GM12878 (cell line): ENCODE results near the gene GID4. TPM values are rescaled to one million over a fixed set of nuclear protein-coding genes. Genes with fewer than 3 reads are reported as not detected.

ENCODE experiments used
- ATF2 ChIP-seq: IDR thresholded peaks from 2 replicates; pipeline ENCODE4 v1.6.1; 2012; ENCODE audit warnings: low read length, inconsistent platforms
- CBX3 ChIP-seq: fragments of 200-600 bp; sonication (generic); IDR thresholded peaks from 2 replicates; pipeline ENCODE4 v1.6.1; 2016; ENCODE audit warnings: low read depth, borderline replicate concordance
- CHD2 ChIP-seq: IDR thresholded peaks from 2 replicates; pipeline ENCODE4 v1.6.1; 2011; ENCODE audit warnings: low read depth, low read length, improper control_type of control experiment, borderline replicate concordance
- CREM ChIP-seq: IDR thresholded peaks from 2 replicates; pipeline ENCODE4 v1.6.1; 2014; ENCODE audit warnings: antibody characterized with exemption, low read depth
- E2F8 ChIP-seq: fragments of 450-650 bp; IDR thresholded peaks from 2 replicates; pipeline ENCODE4 v1.6.1; 2018; ENCODE audit warnings: mild to moderate bottlenecking, low read depth, moderate library complexity; ENCODE audit not compliant: partially characterized antibody
- EGR1 ChIP-seq, 2 experiments: IDR thresholded peaks; 1 replicate in 1 of 2; 2 replicates in 1 of 2; pipeline ENCODE4 v1.6.1; 2011 to 2012; ENCODE audit warnings: low read depth in 2 of 2, low read length in 2 of 2, borderline replicate concordance in 1 of 2, mild to moderate bottlenecking in 1 of 2, moderate library complexity in 1 of 2
- IRF5 ChIP-seq: fragments of 450-650 bp; IDR thresholded peaks from 2 replicates; pipeline ENCODE4 v1.6.1; 2017; ENCODE audit warnings: borderline replicate concordance
- JUNB ChIP-seq: IDR thresholded peaks from 2 replicates; pipeline ENCODE4 v1.6.1; 2016; ENCODE audit warnings: antibody characterized with exemption, mild to moderate bottlenecking
- KLF5 ChIP-seq: fragments of 450-650 bp; IDR thresholded peaks from 2 replicates; pipeline ENCODE4 v1.6.1; 2014; ENCODE audit warnings: mild to moderate bottlenecking; ENCODE audit not compliant: partially characterized antibody
- MTA3 ChIP-seq: IDR thresholded peaks from 2 replicates; pipeline ENCODE4 v1.6.1; 2012; ENCODE audit warnings: low read length, inconsistent platforms, borderline replicate concordance
- NR2C2 ChIP-seq: IDR thresholded peaks from 2 replicates; pipeline ENCODE4 v1.6.1; 2011; ENCODE audit warnings: borderline replicate concordance, low read depth; ENCODE audit not compliant: control insufficient read depth, insufficient read length
- PAX5 ChIP-seq: IDR thresholded peaks from 2 replicates; pipeline ENCODE4 v1.6.1; 2011; ENCODE audit warnings: low read depth, low read length, borderline replicate concordance
- PAX8 ChIP-seq: fragments of 450-650 bp; IDR thresholded peaks from 2 replicates; pipeline ENCODE4 v1.6.1; 2017; ENCODE audit warnings: mild to moderate bottlenecking, moderate library complexity
- PRDM15 ChIP-seq: fragments of 450-650 bp; formaldehyde crosslinking; IDR thresholded peaks from 2 replicates; pipeline ENCODE4 v1.4.0; 2020; ENCODE audit warnings: mild to moderate bottlenecking, moderate library complexity
- RELB ChIP-seq: fragments of 450-650 bp; IDR thresholded peaks from 2 replicates; pipeline ENCODE4 v1.6.1; 2017; ENCODE audit warnings: low read depth, mild to moderate bottlenecking, moderate library complexity
- SIX5 ChIP-seq: IDR thresholded peaks from 2 replicates; pipeline ENCODE4 v1.6.1; 2011; ENCODE audit warnings: mild to moderate bottlenecking, low read depth, low read length, moderate library complexity; ENCODE audit not compliant: severe bottlenecking
- SPI1 ChIP-seq: IDR thresholded peaks from 2 replicates; pipeline ENCODE4 v1.6.1; 2011; ENCODE audit warnings: low read depth, mild to moderate bottlenecking, low read length, moderate library complexity, borderline replicate concordance; ENCODE audit not compliant: insufficient read depth
- TARDBP ChIP-seq: IDR thresholded peaks from 2 replicates; pipeline ENCODE4 v1.6.1; 2016; ENCODE audit warnings: borderline replicate concordance
- polyA plus RNA-seq, 11 experiments: library from polyadenylated mRNA; depleted of rRNA in 4 of 11; unstranded in 6 of 11; stranded (reverse) in 5 of 11; fragments of >200 nt; fragmentation: Nextera tagmentation in 4 of 11; fragmentation: Illumina TruSeq in 1 of 11; extraction: Ambion mirVana in 4 of 11; extraction: Trizol in 1 of 11; gene quantifications; 1 replicate in 1 of 11; 2 replicates in 10 of 11; pipeline versions ENCODE4 v1.2.1 to v1.2.3, GENCODE V29; 2011 to 2016; ENCODE audit warnings: inconsistent platforms in 2 of 11, missing spikeins in 2 of 11, low read depth in 1 of 11
- total RNA-seq, 4 experiments: library from RNA; depleted of rRNA in 3 of 4; stranded (reverse); fragments of >200 nt in 3 of 4; fragmentation: Illumina TruSeq in 1 of 4; extraction: Trizol in 1 of 4; gene quantifications; 2 replicates each; pipeline versions ENCODE4 v1.2.1 to v1.2.3, GENCODE V29; 2013 to 2021

The GID4 gene
- total and polyA plus RNA-seq, 10 of the 15 experiments (the other 5 are each of a cell fraction or from before 2014, with no cell fraction given) = 0.93 to 7.3 (median 3.6) TPM

GRCh38 chr17:18087610-18088491 lies 48.6 kb downstream of the GID4 start, which contains the start of gene DRG2 (continued):
- no peak for TF ChIP-seq PRDM15 (CRISPR knock-in tag)
- TF ChIP-seq ATF2 = no peak
- peak; percentile 82 for TF ChIP-seq CREM
- TF ChIP-seq CHD2 = no peak
- peak; percentile 94 for TF ChIP-seq TARDBP
- TF ChIP-seq NR2C2 = no peak
- TF ChIP-seq E2F8 = peak; percentile 85
- TF ChIP-seq IRF5 = no peak
- TF ChIP-seq PAX8 = no peak
- peak; percentile 9 to 82 for TF ChIP-seq EGR1 (IDR thresholded peaks at IDR 0.05; ENCODE audit: borderline replicate concordance in 1 of 2, low read depth in 2 of 2, low read length in 2 of 2)
- TF ChIP-seq SPI1 = no peak
- peak; percentile 67; the same call in 1 of the 2 replicates for TF ChIP-seq PAX5
- TF ChIP-seq MTA3 = no peak
- TF ChIP-seq RELB = peak; percentile 89
- TF ChIP-seq SIX5 = peak; percentile 69
- TF ChIP-seq JUNB = no peak
- TF ChIP-seq KLF5 = peak; percentile 18
- no peak for TF ChIP-seq CBX3
